Memory B cell (primary cell): ENCODE data around the gene AUH.

Source experiments
- ATAC-seq: fragments of 150-1000 bp; cut with Tn5 transposase; 2 replicates; pipeline ENCODE4 v1.10.0; 2021; ENCODE audit warnings: low read depth, mild to moderate bottlenecking, moderate library complexity
- DNase-seq, 2 donors: peaks; one replicate each; pipeline ENCODE4 v3.0.0; 2022; ENCODE audit warnings: low spot score in 2 of 2
- H3K27ac Mint-ChIP-seq: one replicate; pipeline ENCODE4 v1.8.0; 2022; ENCODE audit warnings: mild to moderate bottlenecking, moderate library complexity, mixed read lengths
- H3K27me3 Mint-ChIP-seq: one replicate; pipeline ENCODE4 v1.8.0; 2022; ENCODE audit warnings: mixed read lengths
- H3K36me3 Mint-ChIP-seq: one replicate; pipeline ENCODE4 v1.8.0; 2022; ENCODE audit warnings: mild to moderate bottlenecking, mixed read lengths
- H3K4me1 Mint-ChIP-seq: one replicate; pipeline ENCODE4 v1.8.0; 2022; ENCODE audit warnings: mixed read lengths
- H3K4me3 Mint-ChIP-seq: one replicate; pipeline ENCODE4 v1.8.0; 2022; ENCODE audit warnings: mild to moderate bottlenecking, moderate library complexity, mixed read lengths
- H3K9me3 Mint-ChIP-seq: one replicate; pipeline ENCODE4 v1.8.0; 2022; ENCODE audit warnings: mixed read lengths

AUH gene

DNA sequence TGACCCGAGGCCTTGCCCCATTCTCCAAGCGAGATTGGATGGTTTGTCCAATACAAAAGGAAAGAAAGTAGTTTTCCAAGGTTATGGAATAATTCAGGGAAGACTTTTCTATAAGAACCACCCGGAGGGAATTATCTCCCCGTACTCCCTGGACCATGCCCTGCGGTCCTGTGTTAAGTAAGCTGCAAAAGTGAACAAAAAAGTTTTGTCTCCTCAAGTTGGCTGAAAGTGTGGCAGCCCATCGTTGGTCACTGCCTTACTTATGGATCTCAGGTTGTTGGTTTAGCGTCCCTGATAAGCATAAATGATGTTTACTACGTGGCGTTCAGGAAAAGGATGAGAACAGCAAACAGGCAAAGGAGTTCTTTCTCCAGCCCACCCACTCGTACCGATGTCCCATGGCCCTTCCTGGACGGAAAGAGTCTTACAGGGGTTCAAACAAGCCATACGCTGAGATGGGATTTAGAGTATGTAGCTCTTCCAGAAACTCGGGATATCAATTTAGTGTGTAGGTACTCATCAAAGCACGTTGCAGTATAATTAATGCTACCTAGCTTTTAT, 413 bp upstream of the AUH start:
- DNase-seq (no peak), ATAC-seq (peak; percentile 6)
- H3K9me3 Mint-ChIP-seq: no peaks in the 10 kb centered on the region
- peak overlapping the region; percentile 93 for H3K27ac Mint-ChIP-seq
- peaks cover 12% of the 10 kb centered on the region for H3K36me3 Mint-ChIP-seq
- no peaks in the 10 kb centered on the region for H3K27me3 Mint-ChIP-seq
- H3K4me1 Mint-ChIP-seq: peaks cover 31% of the 10 kb centered on the region
- H3K4me3 Mint-ChIP-seq: peak overlapping the region; percentile 86

DNA sequence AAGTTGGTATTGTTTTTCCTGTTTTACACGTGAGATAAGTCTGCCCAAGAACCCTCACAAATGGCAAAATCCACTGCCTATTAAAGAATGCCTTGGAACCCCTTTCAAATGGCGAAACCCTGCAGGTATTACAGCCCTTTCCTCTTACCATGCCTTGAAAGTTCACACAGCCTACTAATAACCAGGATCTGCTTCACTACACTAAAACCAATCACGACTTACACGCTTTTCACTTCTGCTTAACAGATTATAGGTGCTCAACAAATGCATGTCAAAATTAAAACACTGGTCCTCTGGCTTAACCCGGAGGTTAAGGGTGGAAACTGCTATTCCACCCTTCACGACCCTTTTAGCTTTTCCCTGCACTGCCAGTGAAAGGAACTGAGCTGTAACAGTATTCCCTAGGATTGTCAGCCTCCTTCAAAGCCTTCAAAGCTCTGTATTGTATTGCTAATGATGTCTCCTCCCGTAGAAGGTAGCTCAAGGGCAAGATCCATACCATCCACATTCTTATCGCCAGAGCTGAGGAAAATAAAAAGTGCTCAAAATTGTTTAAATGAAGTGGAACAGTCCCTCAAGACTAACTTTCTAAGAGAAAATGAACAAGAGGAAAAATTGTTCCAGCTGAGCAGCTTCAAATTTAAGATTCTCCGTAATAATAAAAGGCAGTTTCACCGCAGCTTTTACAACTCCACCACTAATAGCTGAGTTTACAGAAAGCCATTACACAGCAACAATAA, 997 bp downstream of the AUH start:
- Mint-ChIP-seq H3K4me3 (peak overlapping the region; percentile 97), H3K36me3 (peaks cover 19% of the 10 kb centered on the region), H3K9me3 (no peaks in the 10 kb centered on the region), H3K4me1 (peaks cover 36% of the 10 kb centered on the region), H3K27me3 (no peaks in the 10 kb centered on the region), H3K27ac (peak overlapping the region; percentile 93)
- ATAC-seq: no peak
- no peak for DNase-seq

DNA sequence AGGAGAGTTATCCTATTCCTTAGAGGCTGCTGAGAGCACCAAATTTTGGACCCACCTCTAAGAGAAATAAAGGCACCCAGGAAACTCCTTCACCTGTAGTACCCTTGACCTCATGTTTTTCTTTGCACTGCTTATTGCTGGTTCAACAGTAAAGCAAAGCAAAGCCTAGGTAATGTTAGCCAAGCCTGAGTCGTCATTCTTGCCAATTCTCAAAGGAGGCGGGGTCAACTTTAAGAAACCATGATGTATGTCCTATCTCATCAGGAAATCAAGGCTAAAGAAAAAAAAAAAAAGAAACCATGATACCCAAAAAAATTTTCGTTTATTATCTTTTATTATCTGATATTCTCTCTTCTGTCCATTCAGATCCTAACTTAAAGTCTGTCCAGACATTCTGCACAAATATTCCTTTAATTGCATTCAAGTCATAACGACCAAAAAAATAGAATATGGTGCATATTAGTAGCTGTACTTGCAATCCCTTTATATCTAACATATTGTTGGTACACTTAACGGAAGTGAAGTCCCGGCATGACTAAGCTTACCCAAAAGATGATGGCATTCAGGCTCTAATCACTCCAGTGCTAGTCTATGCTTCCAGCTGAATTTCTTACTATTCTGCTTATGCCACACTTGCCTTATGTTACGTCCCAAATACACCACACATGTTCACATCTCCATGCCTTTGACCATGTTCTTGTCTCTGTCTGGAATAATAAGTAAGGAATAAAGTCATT, 1.8 kb downstream of the AUH start:
- no peak for ATAC-seq
- Mint-ChIP-seq H3K4me1 (peaks cover 36% of the 10 kb centered on the region), H3K4me3 (peak overlapping the region; percentile 97)

DNA sequence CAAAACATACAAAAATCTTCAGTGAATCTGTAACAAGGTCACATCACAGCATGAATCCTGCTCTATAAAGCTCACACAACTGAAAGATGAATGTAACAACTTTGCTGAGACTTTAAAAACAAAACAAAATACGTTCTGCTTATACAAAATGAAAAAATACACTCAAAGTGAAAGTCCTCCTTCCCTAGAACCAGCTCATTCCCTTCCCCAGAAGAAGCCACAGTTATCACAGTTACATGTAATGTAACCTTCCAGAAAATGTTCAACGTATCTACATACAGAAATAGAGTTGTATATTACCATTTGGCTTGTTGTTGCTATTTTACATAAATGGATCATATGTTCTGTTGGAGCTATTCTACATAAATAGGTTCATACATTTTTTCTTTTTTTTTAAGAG, 2.6 kb downstream of the AUH start:
- Mint-ChIP-seq H3K36me3 (peaks cover 21% of the 10 kb centered on the region), H3K4me3 (no peak overlapping the region), H3K4me1 (peaks cover 36% of the 10 kb centered on the region), H3K9me3 (no peaks in the 10 kb centered on the region), H3K27me3 (no peaks in the 10 kb centered on the region), H3K27ac (peak overlapping the region; percentile 16)
- DNase-seq (no peak), ATAC-seq (no peak)

More for the DNA sequence above, 1.8 kb downstream of the AUH start:
- Mint-ChIP-seq H3K36me3 (peaks cover 19% of the 10 kb centered on the region), H3K9me3 (no peaks in the 10 kb centered on the region), H3K27ac (peak overlapping the region; percentile 93), H3K27me3 (no peaks in the 10 kb centered on the region)
- DNase-seq: no peak

DNA sequence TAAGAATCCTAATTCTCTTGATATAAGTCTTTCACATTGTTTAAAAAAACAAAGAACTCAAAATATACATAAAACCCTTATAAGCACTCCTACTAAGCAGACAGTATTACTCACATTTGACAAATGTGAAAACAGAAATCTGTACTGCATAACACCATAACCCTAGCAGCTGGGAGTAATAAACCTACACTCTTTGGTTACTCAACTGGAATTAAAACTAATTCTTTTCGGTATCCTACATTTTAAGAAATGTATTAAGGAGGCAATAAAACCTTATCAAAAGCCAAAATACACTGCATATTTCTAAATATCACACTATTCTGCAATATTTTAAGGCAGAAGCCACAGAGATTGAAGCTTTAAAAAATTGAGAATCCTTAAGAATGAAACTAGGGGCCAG, 6.8 kb downstream of the AUH start:
- no peaks in the 10 kb centered on the region for H3K9me3 Mint-ChIP-seq
- ATAC-seq: no peak
- H3K36me3 Mint-ChIP-seq: peaks cover 22% of the 10 kb centered on the region
- H3K27me3 Mint-ChIP-seq: no peaks in the 10 kb centered on the region
- no peak overlapping the region for H3K27ac Mint-ChIP-seq
- DNase-seq: no peak
- H3K4me3 Mint-ChIP-seq: no peak overlapping the region
- H3K4me1 Mint-ChIP-seq: peaks cover 20% of the 10 kb centered on the region

DNA sequence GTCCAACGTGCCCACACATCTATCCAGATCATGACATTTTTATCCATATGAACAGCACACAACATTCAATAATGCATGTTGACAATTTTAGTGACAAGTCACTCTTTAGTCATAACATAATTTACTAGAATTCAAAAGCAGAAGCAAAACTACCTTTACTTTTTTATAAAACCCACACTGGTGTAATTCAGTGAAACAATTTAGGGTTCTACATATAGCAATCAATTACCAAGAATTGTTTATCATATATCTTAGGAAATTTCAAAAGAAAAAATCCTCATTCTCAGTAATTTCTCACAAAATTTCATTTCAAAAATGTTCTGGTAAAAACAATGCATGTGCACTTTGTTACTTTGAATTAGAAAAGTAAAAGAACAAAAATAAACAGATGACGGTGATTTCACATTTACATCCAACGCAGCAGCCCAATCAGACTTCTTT, 12.6 kb downstream of the AUH start:
- DNase-seq (no peak), ATAC-seq (no peak)
- H3K27ac Mint-ChIP-seq: peak overlapping the region; percentile 22
- H3K9me3 Mint-ChIP-seq: no peaks in the 10 kb centered on the region
- peaks cover 11% of the 10 kb centered on the region for H3K36me3 Mint-ChIP-seq
- no peak overlapping the region for H3K4me3 Mint-ChIP-seq
- peaks cover 3% of the 10 kb centered on the region for H3K4me1 Mint-ChIP-seq
- no peaks in the 10 kb centered on the region for H3K27me3 Mint-ChIP-seq

DNA sequence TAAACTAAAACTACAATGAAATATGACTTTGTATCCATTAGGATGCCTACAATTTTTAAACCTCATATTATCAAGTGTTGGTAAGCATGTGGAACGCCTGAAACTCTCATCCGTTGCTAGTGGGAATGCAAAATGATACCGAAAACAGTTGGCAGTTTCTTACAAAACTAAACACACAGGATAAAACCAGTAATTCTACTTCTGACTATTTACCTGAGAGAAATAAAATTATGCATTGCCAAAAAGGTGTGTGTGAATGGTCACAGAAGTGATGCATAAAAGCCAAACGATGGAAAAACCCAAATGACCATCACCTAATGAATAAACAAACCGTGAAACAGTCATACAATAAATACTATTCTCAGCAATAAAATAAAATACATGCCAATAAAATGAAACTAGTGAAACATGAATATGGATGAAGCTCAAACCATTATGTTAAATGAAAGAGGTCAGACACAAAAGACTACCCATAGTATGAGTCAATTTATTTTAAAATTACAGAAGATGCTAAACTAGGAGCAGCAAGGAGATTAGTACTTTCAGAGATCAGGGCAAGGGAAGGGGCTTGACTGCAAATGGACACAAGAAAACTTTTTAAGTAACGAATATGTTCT, 13.4 kb downstream of the AUH start:
- DNase-seq (no peak), ATAC-seq (no peak)
- H3K36me3 Mint-ChIP-seq: peaks cover 11% of the 10 kb centered on the region
- peaks cover 3% of the 10 kb centered on the region for H3K4me1 Mint-ChIP-seq
- no peaks in the 10 kb centered on the region for H3K9me3 Mint-ChIP-seq
- no peaks in the 10 kb centered on the region for H3K27me3 Mint-ChIP-seq
- no peak overlapping the region for H3K4me3 Mint-ChIP-seq
- no peak overlapping the region for H3K27ac Mint-ChIP-seq

DNA sequence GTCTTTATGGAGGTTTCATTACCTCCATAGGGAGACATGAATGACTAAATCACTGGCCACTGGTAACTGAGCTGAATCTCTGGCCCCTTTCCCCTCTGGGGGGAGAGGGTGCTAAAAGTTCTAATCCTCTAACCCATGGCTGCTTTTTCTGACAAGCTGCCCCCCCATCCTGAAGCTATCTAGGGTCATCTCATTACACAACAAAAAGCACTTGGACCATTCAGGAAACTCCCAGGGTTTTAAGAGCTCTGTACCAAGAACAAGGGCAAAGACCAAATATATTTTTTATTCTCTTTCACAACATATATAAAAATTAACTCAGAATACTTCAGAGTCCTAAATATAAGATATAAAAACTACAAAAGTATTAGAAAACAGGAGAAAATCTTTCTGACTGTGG, 14.3 kb downstream of the AUH start:
- Mint-ChIP-seq H3K9me3 (peaks cover 1% of the 10 kb centered on the region), H3K27me3 (no peaks in the 10 kb centered on the region), H3K27ac (no peak overlapping the region), H3K4me1 (peaks cover 3% of the 10 kb centered on the region), H3K4me3 (no peak overlapping the region), H3K36me3 (peaks cover 16% of the 10 kb centered on the region)
- DNase-seq (no peak), ATAC-seq (no peak)

DNA sequence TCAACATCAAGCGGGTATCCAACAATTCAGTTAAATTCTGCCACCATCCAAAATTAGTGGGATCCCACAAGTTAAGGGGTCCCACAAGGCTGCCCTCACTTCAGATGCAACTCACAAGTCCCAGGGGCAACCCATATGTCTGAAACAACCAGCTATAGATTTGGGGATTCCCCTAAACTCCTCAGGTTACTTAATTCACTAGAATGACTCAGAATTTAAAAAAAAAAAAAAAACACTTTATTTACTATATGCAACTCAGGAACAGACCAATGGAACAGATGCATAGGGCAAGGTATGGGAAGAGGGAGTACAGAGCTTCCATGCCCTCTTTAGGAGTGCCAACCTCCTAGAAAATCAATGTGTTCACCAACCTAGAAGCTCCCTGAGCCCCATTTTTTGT, 15.1 kb downstream of the AUH start:
- peaks cover 3% of the 10 kb centered on the region for H3K4me1 Mint-ChIP-seq
- H3K27ac Mint-ChIP-seq: no peak overlapping the region
- no peaks in the 10 kb centered on the region for H3K27me3 Mint-ChIP-seq
- H3K36me3 Mint-ChIP-seq: peaks cover 24% of the 10 kb centered on the region
- H3K9me3 Mint-ChIP-seq: peaks cover 4% of the 10 kb centered on the region
- no peak overlapping the region for H3K4me3 Mint-ChIP-seq
- ATAC-seq (no peak), DNase-seq (no peak)

DNA sequence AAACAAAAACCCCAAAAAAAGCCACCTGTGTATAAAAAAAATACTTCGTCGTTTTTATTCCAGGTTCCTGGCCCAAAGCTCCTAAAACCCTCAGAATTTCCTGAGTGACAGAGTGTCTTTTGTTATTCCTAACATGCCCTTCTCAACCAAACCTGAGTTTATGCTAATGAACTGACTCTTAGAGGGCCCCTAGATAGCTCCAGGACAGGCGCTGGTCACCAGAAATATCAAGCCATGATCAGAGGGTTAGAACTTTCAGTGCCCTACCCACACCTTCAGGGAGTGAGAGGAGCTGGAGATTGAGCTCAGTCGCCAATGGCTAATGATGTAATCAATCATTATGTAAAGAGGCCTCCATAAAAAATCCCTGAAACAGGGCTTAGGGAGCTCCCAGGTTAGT, 15.7 kb downstream of the AUH start:
- Mint-ChIP-seq H3K27me3 (no peaks in the 10 kb centered on the region), H3K4me3 (no peak overlapping the region), H3K4me1 (peaks cover 3% of the 10 kb centered on the region), H3K36me3 (peaks cover 28% of the 10 kb centered on the region), H3K9me3 (peaks cover 4% of the 10 kb centered on the region), H3K27ac (no peak overlapping the region)
- no peak for DNase-seq
- ATAC-seq: no peak

DNA sequence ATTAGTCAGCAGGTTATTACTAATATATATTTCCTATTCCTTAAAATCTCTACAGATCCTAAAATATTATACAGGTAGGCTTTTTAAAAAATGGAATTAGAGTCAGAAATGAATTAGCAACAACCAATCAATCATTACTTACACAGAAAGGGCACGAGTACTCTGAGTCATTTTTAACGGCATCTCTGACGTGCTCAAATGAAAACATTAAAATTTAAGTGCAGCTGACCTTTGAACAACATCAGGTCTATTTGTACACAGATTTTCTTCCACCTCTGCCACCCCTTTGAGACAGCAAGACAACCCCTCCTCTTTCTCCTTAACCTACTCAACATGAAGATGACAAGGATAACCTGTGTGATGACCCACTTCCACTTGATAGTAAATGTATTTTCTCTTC, 19.1 kb downstream of the AUH start:
- Mint-ChIP-seq H3K4me3 (no peak overlapping the region), H3K36me3 (peaks cover 45% of the 10 kb centered on the region), H3K4me1 (peaks cover 2% of the 10 kb centered on the region), H3K27me3 (no peaks in the 10 kb centered on the region), H3K9me3 (peaks cover 4% of the 10 kb centered on the region), H3K27ac (no peak overlapping the region)
- no peak for DNase-seq
- no peak for ATAC-seq

DNA sequence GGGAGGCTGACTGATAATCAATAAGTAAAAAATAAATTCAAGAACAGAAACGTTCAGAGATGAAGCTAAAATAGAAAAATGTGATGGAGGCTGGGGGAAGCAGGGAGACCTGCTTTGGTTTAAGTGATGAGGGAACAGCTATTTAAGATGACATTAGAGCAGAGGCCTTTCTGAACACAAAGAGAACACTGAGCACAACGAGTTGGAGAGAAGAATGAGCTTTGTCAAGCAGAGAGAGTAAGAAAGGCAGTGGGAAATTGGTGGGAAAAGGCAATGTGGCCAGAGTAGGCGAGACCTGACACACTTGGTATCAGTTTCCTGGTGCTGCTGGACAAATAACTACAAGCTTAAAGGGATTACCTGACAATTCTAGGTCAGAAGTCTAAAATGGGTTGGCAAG, 20.0 kb downstream of the AUH start:
- H3K9me3 Mint-ChIP-seq: peaks cover 4% of the 10 kb centered on the region
- no peaks in the 10 kb centered on the region for H3K27me3 Mint-ChIP-seq
- ATAC-seq (no peak), DNase-seq (no peak)
- no peak overlapping the region for H3K4me3 Mint-ChIP-seq
- H3K36me3 Mint-ChIP-seq: peaks cover 49% of the 10 kb centered on the region
- H3K4me1 Mint-ChIP-seq: peaks cover 2% of the 10 kb centered on the region
- no peak overlapping the region for H3K27ac Mint-ChIP-seq

DNA sequence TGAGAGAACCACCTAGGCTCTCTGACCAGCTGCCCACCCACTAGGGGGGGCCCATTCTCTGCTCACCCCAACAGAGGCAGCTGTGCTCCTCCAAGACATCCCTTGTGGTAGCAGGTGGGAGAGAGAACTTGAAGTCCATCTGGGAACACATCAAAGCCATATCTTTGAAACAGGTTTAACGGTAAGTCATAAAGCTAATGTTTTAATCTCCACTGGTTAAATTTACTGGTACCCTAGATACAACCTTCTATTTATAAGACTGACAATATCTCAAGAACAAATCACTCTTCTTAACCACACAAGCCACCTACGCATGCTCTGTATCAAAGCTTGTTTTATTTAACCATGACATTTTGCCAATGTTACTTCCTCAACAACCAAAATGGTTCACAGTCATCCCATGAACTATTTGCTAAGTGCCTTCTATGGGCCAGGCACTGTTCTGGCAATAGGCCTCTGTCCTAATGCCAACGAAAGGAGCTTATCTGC, 20.4 kb downstream of the AUH start:
- Mint-ChIP-seq H3K9me3 (peaks cover 4% of the 10 kb centered on the region), H3K27me3 (no peaks in the 10 kb centered on the region), H3K36me3 (peaks cover 48% of the 10 kb centered on the region), H3K27ac (no peak overlapping the region), H3K4me3 (no peak overlapping the region), H3K4me1 (peaks cover 2% of the 10 kb centered on the region)
- ATAC-seq (no peak), DNase-seq (no peak)

DNA sequence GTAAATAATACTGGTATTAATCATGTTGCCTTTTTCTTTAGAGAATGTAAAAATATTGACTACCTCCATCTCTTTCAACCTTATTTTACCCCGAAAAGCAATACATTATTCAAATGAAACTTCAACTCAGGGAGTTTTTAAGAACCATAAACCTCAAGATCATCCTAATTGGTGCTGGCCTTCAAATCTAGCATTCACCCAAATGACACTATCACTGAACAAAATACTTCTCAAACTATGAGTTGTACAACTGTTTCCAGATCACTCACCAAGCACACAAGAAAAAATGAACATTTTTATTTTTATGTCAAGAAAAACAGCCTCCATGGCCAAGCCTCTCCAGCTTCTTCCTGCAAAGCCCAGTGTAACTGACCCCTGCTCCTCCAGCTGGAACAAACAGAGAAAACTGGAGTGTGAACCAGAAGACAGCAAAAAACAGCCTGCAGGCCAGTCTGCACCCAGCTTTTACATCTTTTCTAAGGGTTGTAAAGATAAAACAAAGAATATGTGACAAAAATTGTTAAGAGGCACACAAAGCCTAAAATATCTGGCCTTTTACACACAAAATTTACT, 21.2 kb downstream of the AUH start:
- Mint-ChIP-seq H3K36me3 (peaks cover 48% of the 10 kb centered on the region), H3K27me3 (no peaks in the 10 kb centered on the region), H3K9me3 (peaks cover 4% of the 10 kb centered on the region), H3K4me3 (no peak overlapping the region), H3K27ac (no peak overlapping the region), H3K4me1 (peaks cover 2% of the 10 kb centered on the region)
- ATAC-seq (no peak), DNase-seq (no peak)
